HG03064 (cell line): Measurements from ENCODE around the gene MPP4.

ENCODE experiments used
- ATAC-seq: cut with Tn5 transposase; IDR thresholded peaks from one replicate; pipeline ENCODE4 v1.9.1; 2021; ENCODE audit warnings: low read depth; ENCODE audit not compliant: unreplicated experiment

Gene MPP4, protein sequence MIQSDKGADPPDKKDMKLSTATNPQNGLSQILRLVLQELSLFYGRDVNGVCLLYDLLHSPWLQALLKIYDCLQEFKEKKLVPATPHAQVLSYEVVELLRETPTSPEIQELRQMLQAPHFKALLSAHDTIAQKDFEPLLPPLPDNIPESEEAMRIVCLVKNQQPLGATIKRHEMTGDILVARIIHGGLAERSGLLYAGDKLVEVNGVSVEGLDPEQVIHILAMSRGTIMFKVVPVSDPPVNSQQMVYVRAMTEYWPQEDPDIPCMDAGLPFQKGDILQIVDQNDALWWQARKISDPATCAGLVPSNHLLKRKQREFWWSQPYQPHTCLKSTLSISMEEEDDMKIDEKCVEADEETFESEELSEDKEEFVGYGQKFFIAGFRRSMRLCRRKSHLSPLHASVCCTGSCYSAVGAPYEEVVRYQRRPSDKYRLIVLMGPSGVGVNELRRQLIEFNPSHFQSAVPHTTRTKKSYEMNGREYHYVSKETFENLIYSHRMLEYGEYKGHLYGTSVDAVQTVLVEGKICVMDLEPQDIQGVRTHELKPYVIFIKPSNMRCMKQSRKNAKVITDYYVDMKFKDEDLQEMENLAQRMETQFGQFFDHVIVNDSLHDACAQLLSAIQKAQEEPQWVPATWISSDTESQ

GRCh38 chr2:201698588-201699226, at the start of gene MPP4:
MPP4 (minus strand) TSS chr2:201698644; CDS start chr2:201693954, 4,690 bp downstream.
- no peak for ATAC-seq

DNA sequence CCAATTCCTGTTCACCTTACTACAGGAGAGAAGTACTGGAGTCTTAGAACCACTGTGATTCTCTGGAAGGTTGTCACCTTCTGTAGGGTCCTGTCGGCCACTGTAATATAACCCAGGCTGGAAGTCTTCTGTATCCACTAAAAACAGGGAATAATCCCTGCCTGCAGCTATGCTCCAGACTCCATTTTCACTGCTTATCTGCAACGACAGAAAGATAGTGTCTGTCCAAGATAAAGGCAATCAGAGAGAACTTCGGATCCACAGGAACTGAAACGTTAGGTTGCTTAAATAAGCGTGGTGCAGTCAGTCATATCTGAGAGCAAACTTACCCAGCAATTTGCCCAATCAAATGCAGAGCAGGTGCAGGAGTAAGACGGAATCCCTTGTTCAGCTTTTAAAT, 48.1 kb upstream of the MPP4 start:
- no peak for ATAC-seq

- no peak for ATAC-seq
Measured at GRCh38 chr2:201735486-201735885, 37.0 kb upstream of the MPP4 start.

- no peak for ATAC-seq
Measured at GRCh38 chr2:201734111-201734510, 35.7 kb upstream of the MPP4 start.

- ATAC-seq: no peak
Measured at GRCh38 chr2:201733544-201733943, 35.1 kb upstream of the MPP4 start.

GRCh38 chr2:201730651-201731285, 32.3 kb upstream of the MPP4 start:
- ATAC-seq: no peak

DNA sequence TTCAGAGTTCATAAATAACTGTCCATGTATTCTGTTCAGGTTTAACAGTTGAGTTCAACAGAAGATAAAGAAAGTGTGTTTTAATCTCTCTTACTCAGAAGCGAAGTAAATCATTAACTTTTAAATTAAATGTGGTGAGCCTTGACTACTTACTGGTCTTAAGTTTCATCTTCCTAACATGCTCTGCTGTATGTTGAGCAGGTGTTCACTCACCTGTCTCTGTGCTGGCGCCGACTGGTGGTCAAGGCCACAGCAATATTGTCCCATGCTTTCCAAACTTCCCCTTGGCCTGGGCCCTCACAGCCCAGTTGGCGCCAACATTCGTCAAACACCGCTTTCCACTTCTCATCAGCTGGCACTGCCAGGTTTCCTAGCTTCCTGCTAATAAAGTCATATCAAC, 17.0 kb upstream of the MPP4 start:
- ATAC-seq: no peak

DNA sequence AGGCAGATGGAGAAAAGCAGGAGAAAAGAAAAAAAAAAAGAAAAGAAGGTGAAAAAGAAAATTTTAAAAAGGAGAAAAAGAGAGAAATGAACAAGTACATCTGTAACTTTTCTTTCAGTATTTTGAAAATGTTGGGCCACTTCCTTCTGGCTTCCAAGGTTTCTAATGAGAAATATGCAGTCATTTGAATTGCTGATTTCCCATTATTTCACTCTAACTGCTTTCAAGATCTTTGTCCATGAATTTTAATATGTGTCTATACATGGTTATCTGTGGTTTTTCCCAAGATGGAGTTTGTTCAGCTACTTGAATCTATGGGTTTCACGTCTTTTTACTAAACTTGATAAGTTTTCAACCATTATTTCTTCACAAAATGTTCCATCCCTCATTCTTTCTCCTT, 14.3 kb upstream of the MPP4 start:
- ATAC-seq: no peak

DNA sequence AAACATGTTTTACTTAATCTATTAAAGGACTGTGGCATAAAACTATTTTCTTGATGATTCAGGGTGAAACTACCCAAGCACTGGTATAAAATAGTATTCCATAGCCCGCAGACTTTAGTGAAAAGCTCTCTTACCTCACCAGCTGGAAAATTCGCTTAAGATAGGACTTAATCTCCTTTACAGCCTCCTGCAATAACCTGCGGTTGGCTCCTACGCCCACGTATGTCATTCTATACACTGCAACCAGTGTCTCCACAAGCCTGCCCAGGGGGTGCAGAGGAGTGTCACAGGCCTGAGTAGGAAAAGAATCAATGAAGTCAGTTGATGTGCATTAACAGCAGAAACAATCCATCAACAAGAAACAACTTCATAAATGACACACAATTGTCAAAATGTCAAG, 11.3 kb upstream of the MPP4 start:
- no peak for ATAC-seq

- no peak for ATAC-seq
Measured at GRCh38 chr2:201709049-201709448, 10.6 kb upstream of the MPP4 start.

- ATAC-seq: no peak
Measured at GRCh38 chr2:201707753-201708152, 9.3 kb upstream of the MPP4 start.

DNA sequence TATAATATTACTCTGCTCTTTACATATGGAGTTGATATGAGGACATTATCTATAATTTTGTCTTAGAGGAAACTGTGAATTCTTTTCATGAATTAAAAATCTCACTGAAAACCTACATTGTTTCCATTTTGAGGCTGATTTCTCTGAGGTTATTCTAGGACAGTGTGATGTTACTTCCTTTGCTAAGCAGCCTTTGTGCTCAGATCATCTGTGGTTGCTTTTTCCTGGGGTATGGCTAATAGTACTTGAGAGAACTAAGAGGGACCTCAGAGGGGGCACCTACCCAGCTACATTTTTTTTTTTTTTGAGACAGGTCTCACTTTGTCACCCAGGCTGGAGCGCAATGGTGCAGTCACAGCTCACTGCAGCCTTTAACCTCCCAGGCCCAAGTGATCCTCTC, 8.7 kb upstream of the MPP4 start:
- ATAC-seq: no peak

DNA sequence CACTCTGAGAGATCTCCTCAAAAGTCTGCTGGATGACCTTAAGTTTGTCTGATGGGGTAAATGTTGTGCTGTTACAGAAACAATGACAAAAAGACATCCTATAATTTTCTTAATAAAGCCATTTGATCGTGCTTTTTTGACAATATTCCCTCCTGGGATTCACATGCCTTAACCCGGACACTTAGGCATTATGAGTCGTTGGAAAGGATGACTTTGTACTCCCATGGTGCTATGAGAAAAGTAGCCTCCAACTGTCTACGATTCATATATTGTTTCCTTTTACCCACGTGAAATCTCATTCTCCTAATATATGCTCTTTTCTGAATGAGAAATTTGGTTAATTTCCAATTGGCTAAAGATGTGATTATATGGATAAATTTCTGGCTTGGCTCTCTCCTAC, 6.1 kb upstream of the MPP4 start:
- no peak for ATAC-seq

DNA sequence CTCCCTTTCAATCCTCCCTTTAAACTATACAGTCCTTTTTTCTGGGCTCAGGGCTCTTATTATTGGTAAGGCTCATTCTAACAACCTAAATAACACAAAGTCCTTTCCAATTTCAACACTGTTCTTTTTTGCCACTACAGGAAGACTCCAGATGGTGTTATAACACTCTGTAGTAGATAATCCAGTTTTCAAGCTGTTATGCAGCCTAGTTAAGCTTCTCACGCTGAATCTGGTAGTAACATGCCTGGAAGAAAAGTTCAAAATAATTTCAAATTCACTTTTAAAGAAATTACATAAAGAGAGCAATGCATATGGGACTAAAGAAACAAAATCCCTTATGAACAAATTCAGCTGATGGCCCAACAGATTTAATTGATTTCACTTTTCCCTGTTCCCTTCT, 3.2 kb upstream of the MPP4 start:
- ATAC-seq: no peak

GRCh38 chr2:201699416-201699815, 972 bp upstream of the MPP4 start:
- no peak for ATAC-seq

DNA sequence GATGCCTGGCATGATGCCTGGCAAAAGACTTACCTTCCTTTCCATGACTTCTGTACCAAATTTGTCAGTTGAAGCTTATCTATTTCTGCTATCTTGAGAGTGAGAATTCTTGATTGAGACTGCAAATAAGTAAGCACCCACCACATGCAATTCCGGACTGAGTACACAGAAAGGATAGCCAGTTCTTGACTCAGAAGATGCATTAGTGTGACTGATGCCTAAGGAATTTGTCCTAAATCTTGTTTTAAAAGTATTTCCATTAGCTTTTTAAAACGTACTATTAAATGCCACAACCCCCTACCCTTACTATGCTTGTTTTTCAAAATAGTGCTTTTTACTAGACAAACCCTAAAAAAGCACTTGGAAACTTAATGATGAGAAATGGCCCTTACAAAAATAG, 545 bp downstream of the MPP4 start:
- ATAC-seq: no peak

DNA sequence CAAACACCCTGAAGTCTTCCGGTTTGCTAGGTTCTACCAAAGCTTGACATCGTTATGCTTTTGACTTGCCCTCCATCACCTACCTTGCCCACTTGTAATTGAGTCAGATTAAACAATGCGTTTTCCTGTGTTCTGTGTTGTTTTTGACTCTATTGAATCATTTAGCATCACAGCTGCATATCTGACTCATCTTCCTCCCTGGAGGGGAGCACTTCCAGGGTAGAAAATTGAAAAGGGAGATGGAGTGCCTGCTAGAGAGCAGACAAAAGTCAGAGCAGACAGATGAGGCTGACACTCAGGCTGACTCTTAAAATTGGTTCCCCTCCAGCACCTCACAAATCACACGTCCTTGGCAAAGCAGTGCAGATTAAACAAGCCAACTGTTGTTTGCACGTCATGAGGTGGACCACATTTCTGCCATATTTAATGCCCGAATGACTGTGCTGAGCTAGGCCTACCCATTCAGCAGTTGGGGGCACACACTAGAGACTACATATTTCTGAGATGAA, 2.2 kb downstream of the MPP4 start:
- no peak for ATAC-seq

- no peak for ATAC-seq
Measured at GRCh38 chr2:201685156-201685555, 13.3 kb downstream of the MPP4 start.

GRCh38 chr2:201680743-201681142, 17.7 kb downstream of the MPP4 start:
- ATAC-seq: no peak

GRCh38 chr2:201678401-201678800, 20.0 kb downstream of the MPP4 start:
- ATAC-seq: no peak

DNA sequence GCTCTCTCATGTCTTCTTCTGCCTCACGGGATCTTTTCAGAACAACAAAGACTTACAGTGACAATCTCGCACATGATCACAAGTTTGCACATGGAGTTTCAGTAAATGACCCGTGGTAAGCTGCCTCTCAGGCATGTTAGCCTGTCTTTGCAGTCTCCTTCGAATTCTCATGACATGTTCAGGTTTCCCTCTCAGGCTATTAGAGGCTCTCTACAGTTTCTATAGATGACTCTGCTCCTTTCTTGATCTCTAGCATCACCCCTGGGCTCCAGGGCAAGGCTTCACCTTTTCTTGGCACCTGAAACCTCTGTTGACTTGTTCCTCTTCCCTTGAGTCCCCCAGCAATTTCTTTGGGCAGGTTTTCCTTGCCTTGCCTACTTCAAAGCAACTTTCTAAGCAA, 23.0 kb downstream of the MPP4 start:
- ATAC-seq: no peak
